K562 (cell line): ENCODE results near the gene SNX9. TPM values are rescaled to one million over a fixed set of nuclear protein-coding genes. Genes with fewer than 3 reads are reported as not detected.

Experiments used
- ARID2 ChIP-seq: fragments of 450-650 bp; IDR thresholded peaks from 2 replicates; pipeline ENCODE4 v1.6.1; 2017; ENCODE audit warnings: antibody characterized with exemption, mild to moderate bottlenecking
- CHD1 ChIP-seq: fragments of 200-600 bp; sonication (generic); IDR thresholded peaks from one replicate; pipeline ENCODE4 v1.6.1; 2012; ENCODE audit warnings: mild to moderate bottlenecking, moderate library complexity, low read length, inconsistent platforms
- DPF2 ChIP-seq: fragments of 450-650 bp; IDR thresholded peaks from 2 replicates; pipeline ENCODE4 v1.6.1; 2016
- HMGN3 ChIP-seq: IDR thresholded peaks from 2 replicates; pipeline ENCODE4 v1.6.1; 2011; ENCODE audit warnings: borderline replicate concordance, low read depth, mild to moderate bottlenecking, mixed read lengths, low read length; ENCODE audit not compliant: insufficient read length; ENCODE audit errors: extremely low read depth
- ILF3 ChIP-seq: fragments of 450-650 bp; IDR thresholded peaks from 2 replicates; pipeline ENCODE4 v1.6.1; 2018; ENCODE audit warnings: antibody characterized with exemption, mild to moderate bottlenecking, moderate library complexity, borderline replicate concordance
- MYC ChIP-seq, 2 experiments: fragments of 250-450 bp in 1 of 2; sonication (Bioruptor Pico) in 1 of 2; IDR thresholded peaks; 2 replicates each; pipeline versions ENCODE4 v1.5.1 to v1.6.1; 2012 to 2021; ENCODE audit warnings: low read depth in 2 of 2, borderline replicate concordance in 1 of 2, improper control_type of control experiment in 1 of 2, low read length in 1 of 2, mild to moderate bottlenecking in 1 of 2, moderate library complexity in 1 of 2
- OTX1 ChIP-seq: fragments of 450-650 bp; formaldehyde crosslinking; IDR thresholded peaks from 2 replicates; pipeline ENCODE4 v1.4.0; 2022; ENCODE audit warnings: mild to moderate bottlenecking
- RAD21 ChIP-seq, 2 experiments: fragments of 250-450 bp in 1 of 2; fragments of 450-650 bp in 1 of 2; sonication (Bioruptor Pico) in 1 of 2; formaldehyde crosslinking in 1 of 2; IDR thresholded peaks in 1 of 2; conservative IDR thresholded peaks in 1 of 2; 2 replicates each; pipeline versions ENCODE4 v1.4.0 to v1.8.0; 2020 to 2022; ENCODE audit warnings: mild to moderate bottlenecking in 2 of 2, moderate library complexity in 1 of 2
- STAT5A ChIP-seq: IDR thresholded peaks from 2 replicates; pipeline ENCODE4 v1.6.1; 2012; ENCODE audit warnings: low read length, inconsistent platforms, borderline replicate concordance
- TAF9B ChIP-seq: fragments of 450-650 bp; IDR thresholded peaks from 2 replicates; pipeline ENCODE4 v1.6.1; 2018; ENCODE audit warnings: mild to moderate bottlenecking; ENCODE audit not compliant: partially characterized antibody
- ZBED1 ChIP-seq: IDR thresholded peaks from 2 replicates; pipeline ENCODE4 v1.6.1; 2014
- ZNF12 ChIP-seq: sonication (generic); formaldehyde crosslinking; IDR thresholded peaks from 2 replicates; pipeline ENCODE4 v1.4.0; 2020; ENCODE audit warnings: mild to moderate bottlenecking, missing genetic modification reagents
- ZNF24 ChIP-seq: fragments of 450-650 bp; IDR thresholded peaks from 2 replicates; pipeline ENCODE4 v1.6.1; 2016
- ZNF561 ChIP-seq: fragments of 450-650 bp; formaldehyde crosslinking; conservative IDR thresholded peaks from 2 replicates; pipeline ENCODE4 v1.4.0; 2020; ENCODE audit warnings: mild to moderate bottlenecking, moderate library complexity
- ZNF589 ChIP-seq: fragments of 200-800 bp; sonication (Bioruptor generic); IDR thresholded peaks from 2 replicates; pipeline ENCODE4 v1.6.1; 2016; ENCODE audit warnings: low read depth, missing genetic modification characterization, missing compliant biosample characterization
- ZNF740 ChIP-seq, 3 experiments: fragments of 200-800 bp in 1 of 3; sonication (Bioruptor generic) in 1 of 3; sonication (generic) in 1 of 3; formaldehyde crosslinking in 1 of 3; IDR thresholded peaks; 2 replicates each; pipeline versions ENCODE4 v1.6.1 to v1.8.0; 2016 to 2022; ENCODE audit warnings: mild to moderate bottlenecking in 2 of 3, missing compliant biosample characterization in 2 of 3, missing genetic modification characterization in 2 of 3, missing genetic modification reagents in 1 of 3
- polyA plus RNA-seq, 8 experiments: library from polyadenylated mRNA; depleted of rRNA in 4 of 8; stranded (reverse) in 5 of 8; unstranded in 3 of 8; fragments of >200 nt; fragmentation: Nextera tagmentation in 2 of 8; fragmentation: Illumina TruSeq in 1 of 8; extraction: Ambion mirVana in 2 of 8; extraction: Trizol in 1 of 8; gene quantifications; 2 replicates each; pipeline versions ENCODE4 v1.2.1 to v1.2.3, GENCODE V29; 2011 to 2014; ENCODE audit warnings: inconsistent platforms in 1 of 8, missing spikeins in 1 of 8
- total RNA-seq, 7 experiments: library from RNA; depleted of rRNA in 6 of 7; stranded (reverse); fragments of >200 nt in 6 of 7; fragmentation: Illumina TruSeq in 2 of 7; extraction: Trizol in 2 of 7; gene quantifications; 2 replicates each; pipeline versions ENCODE4 v1.2.1 to v1.2.3, GENCODE V29; 2011 to 2021; ENCODE audit warnings: low replicate concordance in 1 of 7
- TF ChIP-seq, protein P1 (sequence below): fragments of 200-800 bp; sonication (Bioruptor generic); IDR thresholded peaks from 2 replicates; pipeline ENCODE4 v1.6.1; 2017; ENCODE audit warnings: missing genetic modification characterization, missing compliant biosample characterization
- TF ChIP-seq, protein P2 (sequence below), 2 experiments: fragments of 450-650 bp in 1 of 2; sonication (generic) in 1 of 2; formaldehyde crosslinking in 1 of 2; IDR thresholded peaks in 1 of 2; conservative IDR thresholded peaks in 1 of 2; 2 replicates each; pipeline versions ENCODE4 v1.6.1 to v1.8.1; 2016 to 2023; ENCODE audit warnings: mild to moderate bottlenecking in 2 of 2, moderate library complexity in 2 of 2, inconsistent platforms in 1 of 2, missing genetic modification reagents in 1 of 2
- TF ChIP-seq, protein P3 (sequence below): fragments of 250-450 bp; sonication (Bioruptor Pico); IDR thresholded peaks from 2 replicates; pipeline ENCODE4 v1.4.0; 2020; ENCODE audit warnings: mild to moderate bottlenecking, moderate library complexity
- TF ChIP-seq, protein P4 (sequence below): fragments of 450-650 bp; IDR thresholded peaks from 2 replicates; pipeline ENCODE4 v1.6.1; 2016; ENCODE audit warnings: missing biosample characterization, missing genetic modification characterization

Gene SNX9
- total and polyA plus RNA-seq, 9 of the 15 experiments (the other 6 are each of a cell fraction or from before 2014, with no cell fraction given) = 6.0 to 81.7 (median 57.1) TPM

- TF ChIP-seq ZNF740 (CRISPR knock-in tag; IDR thresholded peaks at IDR 0.05) (peak; percentile 32; the same call in 1 of the 2 replicates), ZNF740 (tag; IDR thresholded peaks at IDR 0.05) (no peak; a peak in 1 of 4 replicates), HMGN3 (no peak), RAD21 (CRISPR knock-in tag; conservative IDR thresholded peaks at IDR 0.05 in 1 of 2, IDR thresholded peaks at IDR 0.05 in 1 of 2) (no peak; a peak in 1 of 4 replicates), ZNF12 (CRISPR knock-in tag) (no peak), CHD1 (peak; percentile 69), ZBED1 (no peak), DPF2 (peak; percentile 74), ZNF589 (CRISPR knock-in tag) (0 out of 2 replicates have a peak, but pooled peaks have one; percentile 26), ARID2 (0 out of 2 replicates have a peak, but pooled peaks have one; percentile 24), MYC (IDR thresholded peaks at IDR 0.05; ENCODE audit: low read depth, low read length) (peak; percentile 47; the same call in 1 of the 2 replicates), MYC (CRISPR knock-in tag; IDR thresholded peaks at IDR 0.05; ENCODE audit: borderline replicate concordance, low read depth) (no peak), ILF3 (no peak), OTX1 (CRISPR knock-in tag) (no peak), ZNF561 (no peak), ZNF24 (no peak), STAT5A (no peak), TAF9B (no peak)
- TF ChIP-seq, protein P1, sequence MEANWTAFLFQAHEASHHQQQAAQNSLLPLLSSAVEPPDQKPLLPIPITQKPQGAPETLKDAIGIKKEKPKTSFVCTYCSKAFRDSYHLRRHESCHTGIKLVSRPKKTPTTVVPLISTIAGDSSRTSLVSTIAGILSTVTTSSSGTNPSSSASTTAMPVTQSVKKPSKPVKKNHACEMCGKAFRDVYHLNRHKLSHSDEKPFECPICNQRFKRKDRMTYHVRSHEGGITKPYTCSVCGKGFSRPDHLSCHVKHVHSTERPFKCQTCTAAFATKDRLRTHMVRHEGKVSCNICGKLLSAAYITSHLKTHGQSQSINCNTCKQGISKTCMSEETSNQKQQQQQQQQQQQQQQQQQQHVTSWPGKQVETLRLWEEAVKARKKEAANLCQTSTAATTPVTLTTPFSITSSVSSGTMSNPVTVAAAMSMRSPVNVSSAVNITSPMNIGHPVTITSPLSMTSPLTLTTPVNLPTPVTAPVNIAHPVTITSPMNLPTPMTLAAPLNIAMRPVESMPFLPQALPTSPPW (CRISPR knock-in tag) = peak; percentile 46
- TF ChIP-seq, protein P2, sequence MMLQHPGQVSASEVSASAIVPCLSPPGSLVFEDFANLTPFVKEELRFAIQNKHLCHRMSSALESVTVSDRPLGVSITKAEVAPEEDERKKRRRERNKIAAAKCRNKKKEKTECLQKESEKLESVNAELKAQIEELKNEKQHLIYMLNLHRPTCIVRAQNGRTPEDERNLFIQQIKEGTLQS (IDR thresholded peaks at IDR 0.05) = peak; percentile 35; the same call in 1 of the 2 replicates
- TF ChIP-seq, protein P2 (CRISPR knock-in tag; conservative IDR thresholded peaks at IDR 0.05) = no peak
- TF ChIP-seq, protein P3, sequence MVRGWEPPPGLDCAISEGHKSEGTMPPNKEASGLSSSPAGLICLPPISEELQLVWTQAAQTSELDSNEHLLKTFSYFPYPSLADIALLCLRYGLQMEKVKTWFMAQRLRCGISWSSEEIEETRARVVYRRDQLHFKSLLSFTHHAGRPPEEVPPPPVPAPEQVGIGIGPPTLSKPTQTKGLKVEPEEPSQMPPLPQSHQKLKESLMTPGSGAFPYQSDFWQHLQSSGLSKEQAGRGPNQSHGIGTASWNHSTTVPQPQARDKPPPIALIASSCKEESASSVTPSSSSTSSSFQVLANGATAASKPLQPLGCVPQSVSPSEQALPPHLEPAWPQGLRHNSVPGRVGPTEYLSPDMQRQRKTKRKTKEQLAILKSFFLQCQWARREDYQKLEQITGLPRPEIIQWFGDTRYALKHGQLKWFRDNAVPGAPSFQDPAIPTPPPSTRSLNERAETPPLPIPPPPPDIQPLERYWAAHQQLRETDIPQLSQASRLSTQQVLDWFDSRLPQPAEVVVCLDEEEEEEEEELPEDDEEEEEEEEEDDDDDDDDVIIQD (CRISPR knock-in tag) = no peak
- TF ChIP-seq, protein P4, sequence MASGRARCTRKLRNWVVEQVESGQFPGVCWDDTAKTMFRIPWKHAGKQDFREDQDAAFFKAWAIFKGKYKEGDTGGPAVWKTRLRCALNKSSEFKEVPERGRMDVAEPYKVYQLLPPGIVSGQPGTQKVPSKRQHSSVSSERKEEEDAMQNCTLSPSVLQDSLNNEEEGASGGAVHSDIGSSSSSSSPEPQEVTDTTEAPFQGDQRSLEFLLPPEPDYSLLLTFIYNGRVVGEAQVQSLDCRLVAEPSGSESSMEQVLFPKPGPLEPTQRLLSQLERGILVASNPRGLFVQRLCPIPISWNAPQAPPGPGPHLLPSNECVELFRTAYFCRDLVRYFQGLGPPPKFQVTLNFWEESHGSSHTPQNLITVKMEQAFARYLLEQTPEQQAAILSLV (tag) = no peak
These were observed 703 bp downstream of the SNX9 start (continued) for GRCh38 chr6:157823528-157824370.
